Cerebellar cortex (tissue), 1 donor: ENCODE results near the gene SOX6.

Experiments
- DNase-seq: peaks from one replicate; pipeline ENCODE4 v3.0.0-alpha.2; 2015; ENCODE audit warnings: low spot score

Gene SOX6

DNA sequence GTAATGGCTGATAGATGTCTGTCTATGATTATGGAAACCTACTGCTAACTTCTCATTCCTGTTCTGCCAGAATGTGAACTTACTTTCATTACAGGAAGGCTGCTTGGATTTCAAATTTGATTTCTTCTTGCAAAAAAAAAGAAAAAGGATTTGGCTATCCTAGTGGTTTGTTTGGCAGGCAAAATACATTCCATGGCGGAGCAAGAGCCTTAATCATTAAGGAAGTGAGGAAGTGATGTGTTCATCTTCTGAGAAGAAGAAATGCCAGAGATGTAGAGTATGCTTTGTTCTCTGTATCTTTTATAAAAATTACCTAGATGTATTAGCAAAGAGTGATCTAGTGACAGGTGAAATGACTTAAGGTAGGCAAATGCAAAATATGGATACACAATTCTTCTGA, 356.3 kb downstream of the SOX6 start:
- no peak for DNase-seq

GRCh38 chr11:15993345-15993744, 363.0 kb downstream of the SOX6 start:
- DNase-seq, result no peak

- no peak for DNase-seq
Observed at GRCh38 chr11:15991215-15991614, 365.1 kb downstream of the SOX6 start.

- DNase-seq, result no peak
Observed at GRCh38 chr11:15989685-15990084, 366.7 kb downstream of the SOX6 start.

DNA sequence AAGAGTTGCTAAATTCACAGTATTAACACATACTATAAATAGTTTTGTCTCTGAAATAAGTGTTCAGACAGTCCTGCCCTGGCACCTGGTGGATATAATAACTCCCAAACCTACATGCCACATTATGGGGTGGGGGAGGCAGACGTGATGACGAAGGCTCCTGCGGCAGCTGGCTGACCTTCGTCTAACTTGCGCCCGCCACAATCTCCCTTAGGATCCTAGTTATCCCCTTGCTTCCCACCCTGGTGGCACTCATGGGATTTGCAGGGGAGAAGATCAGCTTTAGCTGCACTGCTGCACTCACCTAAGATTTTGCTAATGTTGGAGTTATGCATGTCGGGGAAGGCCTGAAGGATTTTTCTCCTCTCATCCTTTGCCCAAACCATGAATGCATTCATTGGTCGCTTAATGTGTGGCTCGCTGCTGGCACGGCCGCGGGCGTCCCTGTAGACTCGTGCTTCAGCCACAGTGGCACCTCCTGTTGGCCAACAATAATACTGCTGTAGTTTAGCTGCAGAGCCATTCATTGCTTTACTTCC, 367.6 kb downstream of the SOX6 start:
- DNase-seq, result no peak

GRCh38 chr11:15988016-15988550, 368.3 kb downstream of the SOX6 start:
- DNase-seq, result no peak

DNA sequence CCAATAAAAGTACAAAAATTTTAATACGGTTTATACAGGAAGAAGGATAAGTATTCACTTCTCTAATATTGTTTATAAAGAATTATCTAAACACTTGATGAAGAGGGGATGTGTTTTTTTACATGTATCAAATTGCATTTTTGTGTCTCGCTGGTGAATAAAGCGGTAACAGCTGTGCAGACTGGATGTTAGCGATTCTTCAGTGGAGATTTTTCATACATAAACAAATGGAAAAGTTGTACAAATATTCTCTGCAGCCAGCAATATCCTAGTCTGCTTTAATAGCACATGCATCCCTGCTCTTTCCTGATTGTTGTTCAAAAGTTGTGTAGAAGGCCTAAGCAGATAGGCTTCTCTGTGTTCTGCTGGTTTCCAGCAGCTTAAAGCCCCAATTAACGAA, 369.3 kb downstream of the SOX6 start:
- DNase-seq, result no peak

- no peak for DNase-seq
Observed at GRCh38 chr11:15985860-15986139, 370.5 kb downstream of the SOX6 start.

- DNase-seq, result no peak
Observed at GRCh38 chr11:15985127-15985859, 371.1 kb downstream of the SOX6 start.

DNA sequence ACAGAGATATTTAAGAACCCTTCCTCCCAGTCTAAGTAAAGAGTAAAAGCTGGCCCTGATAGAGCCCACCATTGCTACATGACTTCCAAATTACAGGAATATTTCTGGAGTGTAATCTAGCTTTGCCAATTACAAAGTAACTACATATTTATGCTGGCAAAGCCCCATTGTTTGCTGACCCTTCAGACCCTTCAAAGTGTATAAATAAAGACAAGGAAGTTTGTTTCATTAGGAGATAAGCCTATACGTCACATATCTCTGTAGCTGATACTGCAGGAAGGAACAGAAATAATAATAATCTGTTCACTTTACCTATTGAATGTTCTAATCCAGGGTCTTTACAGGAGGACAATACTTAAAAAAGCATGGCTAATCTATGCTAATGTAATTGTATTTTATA, 375.1 kb downstream of the SOX6 start:
- DNase-seq, result no peak

DNA sequence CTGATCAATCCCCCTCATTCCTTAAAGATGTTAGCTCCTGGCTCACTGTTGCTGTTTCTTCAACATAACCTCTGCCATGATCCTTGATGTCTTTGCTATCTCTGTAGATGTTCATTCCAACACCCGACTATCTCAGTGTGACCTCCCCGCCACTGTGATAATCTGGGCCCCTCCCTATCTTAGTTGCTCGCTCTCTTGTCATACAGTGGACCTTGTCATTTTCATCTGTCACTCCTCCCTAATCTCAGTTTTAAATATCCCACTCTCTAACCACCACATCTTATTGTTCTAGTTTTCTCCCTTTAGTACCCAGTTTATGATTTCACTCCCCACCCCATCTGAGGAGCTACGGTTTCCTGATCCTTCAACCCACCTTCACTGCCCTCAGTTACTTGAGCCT, 379.2 kb downstream of the SOX6 start:
- no peak for DNase-seq

DNA sequence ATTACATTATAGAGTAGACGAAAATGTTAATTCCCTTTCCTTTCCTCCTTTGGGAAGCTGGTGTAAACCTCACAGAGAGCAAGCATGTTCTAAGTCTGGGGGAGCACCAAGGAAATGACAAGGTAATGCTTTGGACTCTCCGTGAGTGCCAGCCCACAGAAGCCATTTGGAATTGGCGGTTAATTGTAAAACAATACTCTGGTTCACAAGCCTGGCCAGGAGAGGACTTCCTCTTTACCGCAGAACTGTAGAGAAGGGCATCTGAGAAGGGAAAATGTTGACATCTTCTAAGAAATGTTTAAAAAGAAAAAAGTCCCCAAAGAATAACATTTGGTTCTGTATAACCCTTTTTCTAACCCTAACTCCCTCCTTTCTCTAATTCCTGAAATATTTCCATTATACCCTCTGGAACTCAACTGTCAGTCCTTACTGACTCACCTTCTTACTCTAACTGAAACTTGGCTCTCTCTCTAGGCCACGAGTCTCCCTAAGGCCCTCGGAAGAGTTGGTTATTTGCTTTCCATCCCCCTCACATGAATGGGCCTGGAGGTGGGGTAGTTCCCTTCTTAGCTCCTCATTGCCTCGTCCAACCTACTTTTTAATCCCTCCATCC, 379.8 kb downstream of the SOX6 start:
- no peak for DNase-seq

DNA sequence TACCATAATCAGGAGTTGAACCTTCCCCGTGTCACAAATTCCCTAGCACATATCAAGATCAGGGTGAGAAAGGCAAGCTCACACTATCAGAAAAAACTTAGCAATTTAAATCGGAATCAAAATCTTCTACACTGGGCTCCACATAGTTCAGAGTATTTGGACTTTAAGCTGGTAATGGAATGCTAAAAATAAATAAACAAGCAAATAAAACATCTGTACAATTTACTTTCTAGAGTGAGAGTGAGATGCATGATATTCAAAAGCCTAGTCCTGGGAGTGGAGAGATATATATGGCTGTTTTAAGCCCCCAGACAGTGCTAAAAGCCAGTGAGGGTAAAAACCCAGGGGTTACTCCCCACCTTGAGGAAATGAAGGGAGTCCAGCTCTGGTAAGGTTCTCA, 380.6 kb downstream of the SOX6 start:
- no peak for DNase-seq

- no peak for DNase-seq
Observed at GRCh38 chr11:15972838-15973237, 383.5 kb downstream of the SOX6 start.

GRCh38 chr11:15971215-15971546, 385.2 kb downstream of the SOX6 start:
- no peak for DNase-seq

DNA sequence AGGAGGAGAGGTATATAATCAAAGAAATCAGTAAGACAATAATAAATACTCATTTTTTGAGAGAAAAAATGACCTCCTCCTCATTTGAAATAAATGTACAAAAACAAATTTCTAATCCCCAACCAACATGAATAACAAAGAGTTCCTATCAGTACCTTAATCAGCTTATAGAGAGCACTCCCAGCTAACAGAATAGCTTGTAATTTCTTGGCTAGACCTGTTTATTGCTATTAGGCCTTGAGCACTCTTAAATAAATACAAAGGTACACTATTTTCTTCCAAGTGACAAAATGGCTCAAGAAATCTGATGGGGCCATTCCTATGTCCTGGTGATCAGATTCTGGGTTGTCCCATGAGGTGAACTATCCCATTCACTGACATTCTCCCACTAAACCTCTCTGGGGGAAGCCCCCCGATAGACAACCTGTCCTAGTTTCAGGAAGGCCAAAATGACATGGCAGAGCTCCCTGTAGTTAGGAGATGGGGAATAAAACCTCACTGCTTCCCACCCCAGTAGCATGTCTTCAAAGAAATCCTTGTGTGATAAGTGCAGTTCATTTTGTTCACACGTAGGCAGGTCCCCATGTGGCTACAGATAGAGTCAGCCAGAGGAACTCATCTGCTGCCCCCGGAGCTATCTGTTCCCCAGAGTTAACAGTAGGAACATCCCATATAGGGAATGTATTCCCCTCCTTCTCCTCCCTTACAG, 385.7 kb downstream of the SOX6 start:
- DNase-seq, result no peak

GRCh38 chr11:15969701-15970329, 386.5 kb downstream of the SOX6 start:
- no peak for DNase-seq

- no peak for DNase-seq
Observed at GRCh38 chr11:15969281-15969680, 387.1 kb downstream of the SOX6 start.

GRCh38 chr11:15968461-15969130, 387.8 kb downstream of the SOX6 start:
- no peak for DNase-seq

- no peak for DNase-seq
Observed at GRCh38 chr11:15967966-15968365, 388.4 kb downstream of the SOX6 start.

- DNase-seq, result no peak
Observed at GRCh38 chr11:15967166-15967565, 389.2 kb downstream of the SOX6 start.
